HCT116 (cell line): ENCODE measurements around the gene ZNF814. TPM values are rescaled to one million over a fixed set of nuclear protein-coding genes. Genes with fewer than 3 reads are reported as not detected.

Source experiments
- total RNA-seq: library from RNA; stranded (reverse); gene quantifications from one replicate; pipeline ENCODE4 v1.2.1, GENCODE V29; 2021; ENCODE audit not compliant: unreplicated experiment

The ZNF814 gene
- total RNA-seq, 1 experiment from 2014 or later = 2.5 TPM

Other genes starting within 250 kb of the ZNF814 start
- gene ZSCAN4, start 220.1 kb downstream of the ZNF814 start, total RNA-seq = not detected
- gene ZNF551, start 207.1 kb downstream of the ZNF814 start, total RNA-seq = 10.8 TPM
- gene ZNF154, start 179.8 kb downstream of the ZNF814 start, total RNA-seq = 0.10 TPM
- gene ZNF671, start 161.4 kb downstream of the ZNF814 start, total RNA-seq = not detected
- 8.6 TPM for gene ZNF776, start 142.2 kb downstream of the ZNF814 start, total RNA-seq
- 3.5 TPM for gene ZNF586, start 119.4 kb downstream of the ZNF814 start, total RNA-seq
- gene ZNF552, start 74.1 kb downstream of the ZNF814 start, total RNA-seq = 7.1 TPM
- gene ZNF587B, start 58.7 kb downstream of the ZNF814 start, total RNA-seq = 14.1 TPM
- gene ZNF587, start 39.2 kb downstream of the ZNF814 start, total RNA-seq = 25.9 TPM
- 6.8 TPM for gene ZNF417, start 27.6 kb upstream of the ZNF814 start, total RNA-seq
- gene ZNF418, start 46.4 kb upstream of the ZNF814 start, total RNA-seq = not detected
- not detected for gene ZNF256, start 58.7 kb upstream of the ZNF814 start, total RNA-seq
- not detected for gene C19orf18, start 85.5 kb upstream of the ZNF814 start, total RNA-seq
- 0.05 TPM for gene ZNF606, start 113.8 kb upstream of the ZNF814 start, total RNA-seq
- gene ZSCAN1, start 145.0 kb upstream of the ZNF814 start, total RNA-seq = not detected
- not detected for gene ZNF135, start 170.2 kb upstream of the ZNF814 start, total RNA-seq
- 0.12 TPM for gene ZSCAN18, start 209.2 kb upstream of the ZNF814 start, total RNA-seq